HCEC 1CT (cell line): ENCODE data around the gene OR10H5.
"Not testable (repeated sequence)": the region's sequence is repeated elsewhere in the genome, so short reads cannot be mapped to it uniquely, and the experiment has no call there.

Experiments used
- DNase-seq: peaks from one replicate; pipeline ENCODE4 v3.0.0-alpha.2; 2017

The OR10H5 gene

DNA sequence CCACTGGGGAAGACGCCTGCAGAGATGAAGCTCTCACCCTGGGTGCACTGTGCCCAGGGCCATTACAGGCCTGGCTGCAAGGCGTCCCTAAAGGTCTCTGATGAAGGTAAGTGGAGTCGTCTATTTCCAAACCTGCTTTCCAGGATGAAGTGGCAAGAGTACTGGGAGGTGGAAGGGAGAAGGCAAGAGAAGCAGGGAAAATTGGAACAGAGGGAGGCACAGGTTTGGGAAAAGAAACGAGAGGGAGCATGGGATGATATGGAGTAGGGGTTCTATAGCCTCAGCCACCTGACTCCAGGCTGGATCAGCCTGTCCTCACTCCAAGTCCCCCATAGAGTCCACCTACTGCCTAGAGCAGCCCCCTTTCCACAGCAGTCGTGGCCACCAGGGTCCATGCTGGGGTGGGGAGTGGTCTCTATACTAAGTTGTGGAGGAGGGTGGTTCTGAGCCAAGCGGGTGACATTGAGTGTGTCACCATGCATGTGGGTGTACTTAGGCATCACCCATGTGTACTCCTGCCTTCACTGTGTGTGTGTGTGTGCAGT, at the start of gene OR10H5:
OR10H5 (plus strand) TSS at position 51 of the 545 bp plus-strand sequence. CDS start 6,388 bp downstream, outside the sequence.
- DNase-seq, result no peak

DNA sequence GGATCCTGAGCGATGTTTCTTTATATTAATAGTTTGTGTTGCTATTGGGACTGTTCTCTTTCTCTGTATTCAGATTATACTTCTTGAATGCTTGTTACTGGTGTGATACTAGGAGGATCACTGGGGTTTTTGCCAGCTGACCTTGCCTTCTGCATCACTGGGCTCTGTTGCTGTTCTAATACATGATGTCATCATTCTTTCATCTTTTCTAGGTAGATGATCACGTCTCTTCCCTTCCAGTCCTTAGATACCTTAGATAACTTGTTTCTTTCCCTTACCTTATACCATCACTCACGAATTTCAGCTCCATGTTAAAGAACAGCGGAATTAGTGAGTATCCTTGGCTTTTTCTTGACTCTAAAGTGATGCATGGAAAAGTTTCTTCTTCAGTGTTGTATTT, 49.7 kb upstream of the OR10H5 start, which contains the start of gene OR10H3:
OR10H3 (plus strand) TSS at position 264 of the 400 bp plus-strand sequence. CDS start 3,408 bp downstream, outside the sequence.
- DNase-seq, result no peak

DNA sequence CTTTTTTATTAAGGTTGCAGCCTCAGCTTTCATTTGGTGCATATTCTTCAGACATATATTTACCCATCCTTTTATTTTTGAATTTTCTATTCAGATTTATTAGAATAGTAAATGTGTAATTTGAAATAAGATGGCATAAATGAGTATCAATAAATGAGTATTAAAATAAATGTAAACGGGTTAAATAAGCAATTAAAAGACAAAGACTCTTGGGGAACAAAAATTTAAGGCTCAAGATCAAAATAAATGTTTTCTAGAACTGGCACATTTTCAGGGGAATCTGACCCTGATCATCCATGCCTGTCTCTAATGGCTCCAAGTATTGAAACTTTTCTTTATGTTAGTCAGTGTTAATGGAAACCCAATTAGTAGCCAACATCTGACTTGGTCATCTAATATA, 46.7 kb upstream of the OR10H5 start:
- DNase-seq, result no peak

DNA sequence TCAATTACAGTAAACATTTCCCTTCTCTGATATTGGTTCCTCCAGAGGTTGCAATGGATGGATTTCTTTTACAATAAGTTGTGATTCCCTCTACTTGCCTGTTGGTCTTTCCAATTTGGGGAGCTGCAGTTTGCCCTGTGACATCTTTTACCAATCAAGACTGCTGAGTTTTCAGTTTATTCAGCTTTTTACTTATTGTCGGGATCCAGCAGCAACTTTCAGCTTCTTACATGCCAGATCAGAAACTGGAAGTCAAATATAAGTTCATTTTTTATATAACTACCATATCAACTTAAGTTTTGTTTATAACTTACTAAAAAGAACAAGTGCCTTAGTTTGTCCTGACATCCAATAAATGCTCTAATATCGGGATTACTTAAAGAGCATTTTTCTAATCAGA, 39.2 kb upstream of the OR10H5 start:
- DNase-seq, result no peak

DNA sequence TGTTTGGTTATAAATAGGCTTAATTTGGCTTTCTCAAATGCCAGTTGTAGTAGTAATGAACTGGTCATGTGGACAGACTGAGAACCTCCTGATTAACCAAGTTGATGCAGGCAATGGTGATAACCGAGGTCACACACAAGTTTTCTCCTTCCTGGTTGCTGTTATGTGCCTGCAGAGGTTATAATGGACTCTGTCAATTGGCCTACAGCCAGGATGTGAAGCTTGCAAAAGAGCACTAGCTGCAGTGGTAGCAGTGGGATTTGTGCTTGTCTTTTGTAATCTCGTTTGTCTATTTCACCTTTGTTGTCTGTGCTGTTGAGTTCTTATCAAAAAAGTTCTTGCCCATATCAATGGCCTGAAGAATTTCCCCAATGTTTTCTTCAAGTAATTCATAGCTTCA, 29.1 kb upstream of the OR10H5 start:
- no peak for DNase-seq

- DNase-seq, result no peak
Measured at GRCh38 chr19:15759962-15760565, 27.4 kb upstream of the OR10H5 start.

GRCh38 chr19:15769586-15769985, 17.9 kb upstream of the OR10H5 start:
- DNase-seq, result no peak

DNA sequence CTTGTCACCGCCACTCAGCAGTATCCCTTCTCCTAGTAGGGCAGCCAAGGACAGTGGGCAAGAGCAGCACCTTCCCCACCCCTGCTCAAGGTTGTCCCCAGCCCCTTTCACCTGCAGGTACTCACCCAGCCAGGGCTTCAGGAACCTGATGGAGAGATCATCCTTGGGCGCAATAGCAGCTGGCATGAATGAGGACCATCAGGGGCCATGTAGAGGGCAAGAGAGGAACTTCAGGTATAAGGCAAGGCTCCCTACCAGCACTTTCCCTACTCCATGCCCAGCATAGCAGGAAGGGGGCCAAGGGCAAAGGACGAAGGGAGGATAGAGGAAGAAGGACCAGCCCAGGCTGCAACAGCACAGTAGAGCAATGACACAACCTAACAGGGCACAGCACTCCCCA, 13.3 kb upstream of the OR10H5 start:
- DNase-seq, result not testable (repeated sequence)

GRCh38 chr19:15775249-15775648, 12.2 kb upstream of the OR10H5 start:
- no peak for DNase-seq

GRCh38 chr19:15776264-15776663, 11.2 kb upstream of the OR10H5 start:
- DNase-seq, result no peak

- no peak for DNase-seq
Measured at GRCh38 chr19:15776991-15777970, 10.2 kb upstream of the OR10H5 start.

DNA sequence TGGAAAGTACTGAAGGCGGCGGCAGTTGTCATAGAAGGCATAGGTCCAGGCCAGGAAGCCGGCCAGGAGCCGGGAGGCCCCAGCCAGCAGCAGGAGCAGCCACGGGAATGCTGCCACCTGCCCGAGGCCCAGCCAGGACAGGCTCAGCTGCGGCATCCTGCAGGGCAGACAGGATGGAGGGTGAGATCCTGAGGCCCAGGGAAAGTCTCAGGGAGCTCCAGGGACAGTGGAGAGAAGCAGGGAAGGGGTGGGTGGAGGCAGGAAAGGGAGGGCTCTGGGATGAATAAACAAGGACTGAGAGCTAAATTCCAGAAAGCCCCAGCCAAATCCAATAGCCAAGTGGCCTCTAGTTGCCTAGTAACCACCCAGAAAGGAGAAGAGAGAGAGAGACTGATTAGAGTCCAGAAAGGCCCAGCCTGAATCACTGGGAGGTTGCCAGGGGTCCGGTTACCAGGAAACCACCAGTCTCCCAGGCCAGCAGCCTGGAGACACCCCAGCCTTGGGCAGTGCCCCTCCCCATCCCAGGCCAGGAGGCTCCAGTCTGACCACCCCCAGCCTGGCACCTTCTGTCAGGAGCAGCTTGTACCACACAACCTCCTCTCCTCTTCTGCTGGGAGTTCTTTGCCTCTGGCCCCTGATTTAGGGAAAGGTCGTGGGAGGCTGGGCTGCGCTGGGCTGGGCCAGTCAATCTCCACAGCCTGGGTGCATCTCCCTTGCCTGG, 7.5 kb upstream of the OR10H5 start:
- no peak for DNase-seq

DNA sequence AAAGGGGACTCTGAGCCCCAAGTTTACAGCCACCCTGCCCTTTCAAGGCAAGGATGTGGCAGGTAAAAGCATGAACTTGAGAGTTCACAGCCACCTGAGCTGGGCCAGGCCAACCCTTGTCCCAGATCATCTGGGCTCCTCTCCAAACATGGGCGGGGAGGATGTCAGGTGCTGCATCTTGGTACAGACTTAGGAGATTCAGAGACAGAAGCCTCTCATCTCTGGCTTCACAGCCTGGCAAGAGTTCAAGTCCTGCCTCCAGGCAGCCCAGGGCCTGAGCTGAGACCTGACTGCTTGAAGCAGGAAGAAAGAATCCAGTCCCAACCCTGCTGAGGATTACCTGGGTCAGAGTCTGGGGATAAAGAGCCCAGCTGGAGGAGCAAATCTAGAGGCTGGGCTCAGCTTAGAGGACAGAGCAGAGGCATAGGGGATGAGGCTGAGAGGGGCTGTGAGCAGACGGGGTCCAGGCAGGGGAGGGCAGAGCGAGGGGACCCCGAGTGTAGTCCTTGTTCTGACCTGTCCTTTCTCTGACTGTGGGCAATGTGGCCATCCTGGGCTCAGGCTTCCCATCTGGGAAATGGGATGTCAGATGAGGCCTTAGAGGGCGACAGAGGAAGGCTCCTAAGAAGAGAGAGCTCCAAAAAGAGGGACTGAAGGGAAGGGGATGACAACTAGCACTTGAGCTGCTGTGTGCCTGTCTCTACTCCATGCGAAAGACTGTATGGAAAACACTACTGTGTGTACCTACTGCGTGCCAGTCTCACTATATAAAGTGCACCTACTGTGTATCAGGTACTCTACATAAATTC, 6.6 kb upstream of the OR10H5 start:
- no peak for DNase-seq

- DNase-seq, result no peak
Measured at GRCh38 chr19:15781661-15782060, 5.8 kb upstream of the OR10H5 start.

GRCh38 chr19:15782211-15782610, 5.2 kb upstream of the OR10H5 start:
- DNase-seq, result no peak

- not testable (repeated sequence) for DNase-seq
Measured at GRCh38 chr19:15782896-15783295, 4.6 kb upstream of the OR10H5 start.

DNA sequence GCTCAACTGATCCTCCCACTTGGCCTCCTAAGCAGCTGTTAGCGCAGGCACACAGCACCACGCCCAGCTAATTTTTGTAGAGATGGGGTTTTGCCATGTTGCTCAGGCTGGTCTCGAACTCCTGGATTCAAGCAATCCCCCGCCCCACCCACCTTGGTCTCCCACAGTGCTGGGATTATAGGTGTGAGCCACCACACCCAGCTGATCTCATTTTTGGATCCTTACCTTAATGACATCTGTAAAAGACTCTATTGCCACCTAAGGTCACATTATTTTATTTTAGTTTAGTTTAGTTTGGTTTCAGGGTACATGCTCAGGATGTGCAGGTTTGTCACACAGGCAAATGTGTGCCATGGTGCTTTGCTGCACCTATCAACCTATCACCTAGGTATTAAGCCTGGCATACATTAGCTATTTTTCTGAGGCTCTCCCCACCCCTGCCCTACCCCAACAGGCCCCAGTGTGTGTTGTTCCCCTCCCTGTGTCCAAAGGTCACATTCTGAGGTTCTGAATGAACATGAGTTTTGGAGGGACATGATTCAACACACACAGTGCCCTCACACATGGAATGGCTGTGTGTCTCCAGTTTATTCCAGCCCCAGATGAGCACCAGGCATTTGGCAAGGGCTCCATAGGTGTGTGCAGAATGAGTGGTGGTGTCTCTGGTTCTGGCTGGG, 1.3 kb downstream of the OR10H5 start:
- DNase-seq, result no peak

GRCh38 chr19:15790096-15790495, 2.6 kb downstream of the OR10H5 start:
- no peak for DNase-seq

GRCh38 chr19:15794279-15794678, 6.8 kb downstream of the OR10H5 start:
- DNase-seq, result not testable (repeated sequence)

DNA sequence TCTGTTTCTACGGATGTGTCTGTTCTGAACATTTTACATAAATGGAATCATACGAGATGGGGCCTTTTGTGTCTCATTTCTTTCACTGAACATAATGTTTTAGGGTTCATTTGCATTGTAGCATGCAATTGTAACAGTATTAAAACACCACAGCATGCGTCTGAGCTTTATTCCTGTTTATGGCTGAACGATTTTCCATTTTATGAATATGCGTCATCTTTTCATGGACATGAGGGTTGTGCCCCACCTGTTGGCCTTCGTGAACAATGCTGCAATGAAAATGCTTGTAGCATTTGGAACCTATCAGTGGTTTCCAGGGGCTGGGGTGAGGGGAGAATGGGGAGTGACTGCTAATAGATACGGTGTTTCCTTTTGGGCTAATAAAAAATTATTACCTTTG, 22.9 kb downstream of the OR10H5 start:
- DNase-seq, result no peak

DNA sequence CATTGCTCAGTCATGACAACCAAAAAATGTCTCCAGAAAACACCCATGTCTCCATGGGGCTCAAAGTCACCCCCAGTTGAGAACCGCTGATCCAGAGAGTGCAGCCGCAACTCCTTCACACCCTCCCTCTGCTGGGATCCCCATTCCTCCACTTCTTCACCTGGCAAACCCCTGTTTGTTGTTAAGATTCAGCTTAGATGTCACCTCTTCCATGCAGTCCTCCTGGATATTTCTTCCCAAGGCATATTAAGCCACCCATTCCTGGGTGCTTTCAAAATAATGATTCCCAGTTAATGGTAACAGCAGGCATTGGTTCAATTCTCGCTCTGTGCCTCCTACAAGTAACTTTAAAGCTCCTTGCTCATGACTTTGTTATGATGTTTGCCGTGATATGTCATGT, 24.0 kb downstream of the OR10H5 start:
- no peak for DNase-seq
